ENCODE results near the gene ARHGAP6.

Gene ARHGAP6

DNA sequence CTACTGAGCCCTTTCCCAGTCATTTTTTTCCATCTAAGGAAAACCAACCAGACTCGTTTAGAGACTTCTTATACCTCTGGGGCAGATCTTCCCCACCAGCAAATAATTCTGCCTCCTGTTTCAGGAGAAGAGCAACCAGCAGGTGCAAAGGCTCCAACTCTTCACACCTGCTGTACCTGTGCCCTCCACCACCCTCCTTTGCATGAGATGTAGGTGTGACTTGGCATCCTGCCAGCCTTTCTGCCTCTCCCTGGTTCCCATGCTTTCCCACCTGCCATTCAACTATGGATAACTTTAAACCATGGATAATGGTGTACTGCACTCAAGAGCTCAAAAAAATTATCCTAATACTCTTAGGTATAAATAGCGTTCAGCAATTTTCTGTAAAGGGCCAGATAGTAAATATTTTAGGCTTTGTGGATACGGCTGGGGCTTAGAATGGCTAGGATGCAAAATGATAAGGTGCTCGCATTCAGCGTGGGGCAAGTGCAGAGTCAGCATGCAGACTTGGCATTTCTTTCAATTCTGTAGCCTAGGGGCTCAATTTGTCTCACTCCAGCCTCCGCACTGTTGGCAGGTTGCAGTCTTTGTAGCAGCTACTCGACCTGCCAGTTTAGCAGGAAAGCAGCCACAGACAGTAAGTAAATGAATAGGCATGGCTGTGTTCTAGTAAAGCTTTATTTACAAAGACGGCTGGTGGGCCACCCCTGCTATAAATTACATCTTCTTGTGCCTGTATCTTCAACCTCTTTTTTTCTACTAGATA, 474.8 kb downstream of the ARHGAP6 start:
- no peak for DNase-seq (ENCODE audit: low read depth)
- no peak overlapping the region for H3K4me3 ChIP-seq (ENCODE audit: low read depth, low read length)
- TF ChIP-seq, protein P1, sequence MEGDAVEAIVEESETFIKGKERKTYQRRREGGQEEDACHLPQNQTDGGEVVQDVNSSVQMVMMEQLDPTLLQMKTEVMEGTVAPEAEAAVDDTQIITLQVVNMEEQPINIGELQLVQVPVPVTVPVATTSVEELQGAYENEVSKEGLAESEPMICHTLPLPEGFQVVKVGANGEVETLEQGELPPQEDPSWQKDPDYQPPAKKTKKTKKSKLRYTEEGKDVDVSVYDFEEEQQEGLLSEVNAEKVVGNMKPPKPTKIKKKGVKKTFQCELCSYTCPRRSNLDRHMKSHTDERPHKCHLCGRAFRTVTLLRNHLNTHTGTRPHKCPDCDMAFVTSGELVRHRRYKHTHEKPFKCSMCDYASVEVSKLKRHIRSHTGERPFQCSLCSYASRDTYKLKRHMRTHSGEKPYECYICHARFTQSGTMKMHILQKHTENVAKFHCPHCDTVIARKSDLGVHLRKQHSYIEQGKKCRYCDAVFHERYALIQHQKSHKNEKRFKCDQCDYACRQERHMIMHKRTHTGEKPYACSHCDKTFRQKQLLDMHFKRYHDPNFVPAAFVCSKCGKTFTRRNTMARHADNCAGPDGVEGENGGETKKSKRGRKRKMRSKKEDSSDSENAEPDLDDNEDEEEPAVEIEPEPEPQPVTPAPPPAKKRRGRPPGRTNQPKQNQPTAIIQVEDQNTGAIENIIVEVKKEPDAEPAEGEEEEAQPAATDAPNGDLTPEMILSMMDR (IDR thresholded peaks at IDR 0.05; ENCODE audit: low read depth, low read length), result no peak
- TF ChIP-seq POLR2A (IDR thresholded peaks at IDR 0.05; ENCODE audit: extremely low read depth, insufficient read length) (no peak), MYC (IDR thresholded peaks at IDR 0.05; ENCODE audit: low read depth, low read length) (no peak)
- TF ChIP-seq, protein P2, sequence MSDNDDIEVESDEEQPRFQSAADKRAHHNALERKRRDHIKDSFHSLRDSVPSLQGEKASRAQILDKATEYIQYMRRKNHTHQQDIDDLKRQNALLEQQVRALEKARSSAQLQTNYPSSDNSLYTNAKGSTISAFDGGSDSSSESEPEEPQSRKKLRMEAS (IDR thresholded peaks at IDR 0.05; ENCODE audit: low read depth, low read length), result no peak

DNA sequence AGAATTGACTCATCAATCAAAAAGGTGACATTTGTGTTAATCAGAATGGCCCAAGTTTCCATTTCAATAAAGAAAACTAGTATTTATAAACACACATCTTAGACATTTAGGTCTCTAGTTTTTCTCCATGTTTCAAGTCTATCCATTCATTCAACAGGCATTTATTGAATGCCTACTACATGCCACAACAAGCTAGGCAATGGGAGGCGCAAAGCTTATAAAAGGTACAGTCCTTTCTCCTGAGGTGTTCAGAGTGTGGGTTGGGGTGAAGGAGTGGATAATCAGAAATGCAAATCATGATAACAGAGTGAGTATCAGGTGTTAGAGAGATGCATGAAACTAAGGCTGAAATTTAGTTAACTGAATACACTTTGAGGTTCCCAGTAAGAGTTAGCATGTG, 476.6 kb downstream of the ARHGAP6 start:
- DNase-seq (ENCODE audit: low read depth), result no peak
- no peak overlapping the region for H3K4me3 ChIP-seq (ENCODE audit: low read depth, low read length)
- TF ChIP-seq, protein P1 (IDR thresholded peaks at IDR 0.05; ENCODE audit: low read depth, low read length), result no peak
- TF ChIP-seq POLR2A (IDR thresholded peaks at IDR 0.05; ENCODE audit: extremely low read depth, insufficient read length), result no peak

DNA sequence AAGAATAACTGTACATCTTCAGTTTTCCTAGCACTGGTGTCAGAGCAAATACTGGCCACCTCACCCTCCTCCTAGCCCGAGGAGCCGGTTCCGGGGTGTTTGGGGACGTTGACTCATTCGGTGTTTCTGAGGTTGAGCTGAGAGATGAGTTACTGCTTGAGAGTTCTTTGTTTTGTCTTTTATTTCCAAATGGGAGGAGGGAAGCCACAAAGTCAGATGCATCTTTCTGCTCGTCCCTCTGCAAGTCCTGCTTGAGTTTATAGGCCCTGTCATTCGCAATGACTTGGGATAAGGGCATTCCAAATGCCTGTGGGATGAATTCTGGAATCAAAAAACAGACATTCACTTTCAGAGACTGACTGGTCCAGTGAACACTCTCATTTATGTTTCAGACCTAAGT, 477.1 kb downstream of the ARHGAP6 start:
- TF ChIP-seq POLR2A (IDR thresholded peaks at IDR 0.05; ENCODE audit: extremely low read depth, insufficient read length) (no peak), MYC (IDR thresholded peaks at IDR 0.05; ENCODE audit: low read depth, low read length) (no peak)
- TF ChIP-seq, protein P1 (IDR thresholded peaks at IDR 0.05; ENCODE audit: low read depth, low read length), result no peak

DNA sequence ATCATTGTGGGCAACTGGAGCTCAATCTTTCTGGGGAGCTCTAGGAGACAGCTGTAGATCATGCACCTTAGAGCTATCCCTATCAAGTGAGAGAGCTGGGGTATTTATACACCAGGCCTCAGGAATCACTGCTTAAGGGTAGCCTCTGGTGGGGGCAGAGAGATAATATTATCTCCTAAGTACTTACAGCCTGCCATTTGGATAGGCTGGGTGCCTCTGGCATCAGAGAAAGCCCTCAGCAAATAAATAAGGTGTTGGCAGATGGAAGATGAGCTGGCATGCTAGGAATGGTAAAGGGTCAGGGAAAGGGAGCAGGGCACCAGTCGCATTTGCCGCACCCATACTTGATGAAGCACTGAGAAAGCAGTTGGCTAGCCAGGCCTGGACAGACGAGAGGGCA, 478.7 kb downstream of the ARHGAP6 start:
- no peak overlapping the region for H3K4me3 ChIP-seq (ENCODE audit: low read depth, low read length)
- TF ChIP-seq, protein P2 (IDR thresholded peaks at IDR 0.05; ENCODE audit: low read depth, low read length), result no peak
- TF ChIP-seq, protein P1 (IDR thresholded peaks at IDR 0.05; ENCODE audit: low read depth, low read length), result no peak
- TF ChIP-seq POLR2A (IDR thresholded peaks at IDR 0.05; ENCODE audit: extremely low read depth, insufficient read length), result no peak
- DNase-seq (ENCODE audit: low read depth), result no peak

More for the DNA sequence above, 477.1 kb downstream of the ARHGAP6 start:
- DNase-seq (ENCODE audit: low read depth), result no peak
- H3K4me3 ChIP-seq (ENCODE audit: low read depth, low read length), result no peak overlapping the region

DNA sequence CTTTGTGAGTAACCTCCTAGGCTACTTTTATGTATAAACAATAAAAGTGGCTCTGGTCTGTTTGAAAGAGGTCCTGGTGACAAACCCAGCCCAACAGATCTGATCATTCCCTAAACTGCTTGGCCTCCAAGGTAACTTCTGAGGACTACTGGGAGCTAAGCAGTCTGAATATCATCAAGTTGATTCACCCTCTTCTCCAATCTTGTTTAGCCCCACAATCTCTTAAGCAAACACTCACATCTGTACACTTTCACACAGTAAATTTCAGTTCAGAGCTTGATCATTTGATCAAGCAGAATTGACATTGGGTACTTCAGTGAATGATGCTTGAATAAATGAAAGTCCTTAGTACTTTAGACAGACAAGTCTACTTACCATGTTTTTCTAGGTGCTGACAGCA, 479.9 kb downstream of the ARHGAP6 start:
- no peak for TF ChIP-seq POLR2A (IDR thresholded peaks at IDR 0.05; ENCODE audit: extremely low read depth, insufficient read length)
- TF ChIP-seq, protein P1 (IDR thresholded peaks at IDR 0.05; ENCODE audit: low read depth, low read length), result no peak
- TF ChIP-seq, protein P2 (IDR thresholded peaks at IDR 0.05; ENCODE audit: low read depth, low read length), result no peak
- no peak for TF ChIP-seq MYC (IDR thresholded peaks at IDR 0.05; ENCODE audit: low read depth, low read length)
- no peak overlapping the region for H3K4me3 ChIP-seq (ENCODE audit: low read depth, low read length)
- DNase-seq (ENCODE audit: low read depth), result no peak

DNA sequence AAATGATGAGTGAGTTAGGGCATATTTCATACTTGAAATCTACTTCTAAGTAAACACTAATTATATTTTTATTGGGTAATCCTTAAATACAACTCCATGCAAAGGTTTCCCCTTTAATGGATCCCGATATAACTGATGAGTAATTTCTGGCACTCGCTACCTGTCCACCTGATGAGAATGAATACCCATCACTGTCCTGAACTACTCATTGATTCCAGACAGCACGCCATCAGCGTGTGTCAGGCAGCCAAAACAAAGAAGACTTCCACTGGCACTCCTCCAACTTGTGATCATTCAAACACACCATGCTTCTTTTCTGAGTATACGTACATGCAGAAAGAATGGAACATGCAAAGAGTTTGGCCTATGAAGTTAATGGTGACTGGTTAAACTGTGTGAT, 485.1 kb downstream of the ARHGAP6 start:
- no peak for DNase-seq (ENCODE audit: low read depth)
- TF ChIP-seq, protein P1 (IDR thresholded peaks at IDR 0.05; ENCODE audit: low read depth, low read length), result no peak
- TF ChIP-seq POLR2A (IDR thresholded peaks at IDR 0.05; ENCODE audit: extremely low read depth, insufficient read length) (no peak), MYC (IDR thresholded peaks at IDR 0.05; ENCODE audit: low read depth, low read length) (no peak)
- TF ChIP-seq, protein P2 (IDR thresholded peaks at IDR 0.05; ENCODE audit: low read depth, low read length), result no peak
- H3K4me3 ChIP-seq (ENCODE audit: low read depth, low read length), result no peak overlapping the region
